HG02610 (cell line): ENCODE data around the gene CKAP2L.
A peak's percentile ranks its signal among the peaks of the same experiment; 100 is the strongest.

Experiments used
- ATAC-seq: cut with Tn5 transposase; IDR thresholded peaks from one replicate; pipeline ENCODE4 v1.9.1; 2021; ENCODE audit warnings: mild to moderate bottlenecking, moderate library complexity; ENCODE audit not compliant: unreplicated experiment

The CKAP2L gene

DNA sequence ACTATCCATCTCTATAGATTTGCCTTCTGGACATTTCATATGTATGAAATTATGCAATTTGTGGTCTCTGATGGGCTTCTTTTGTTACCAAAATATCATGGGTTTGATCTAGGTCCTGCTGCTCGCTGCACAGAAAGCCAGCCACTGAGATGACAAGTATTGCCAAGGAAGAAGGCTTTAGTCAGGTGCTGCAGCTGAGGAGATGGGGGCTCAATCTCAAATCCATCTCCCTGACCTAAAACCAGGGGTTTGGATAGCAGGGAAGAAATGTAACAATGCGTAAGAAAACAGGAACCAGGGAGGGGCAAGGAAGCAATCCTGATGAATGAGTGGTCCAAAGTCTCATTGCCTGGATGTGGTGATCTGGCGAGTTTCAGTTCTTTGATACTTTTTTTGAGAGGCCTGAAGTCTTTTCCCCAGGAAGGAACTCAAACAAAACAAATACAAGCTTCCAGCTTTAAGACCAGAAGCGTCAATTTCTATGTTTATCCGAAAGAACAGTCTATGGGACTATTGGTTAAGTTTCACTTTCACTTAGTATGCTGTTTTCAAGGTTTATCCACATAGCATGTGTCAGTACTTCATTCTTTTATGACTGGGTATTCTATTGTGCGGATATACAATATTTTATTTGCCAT lies 3.4 kb upstream of the CKAP2L start:
- ATAC-seq: no peak

DNA sequence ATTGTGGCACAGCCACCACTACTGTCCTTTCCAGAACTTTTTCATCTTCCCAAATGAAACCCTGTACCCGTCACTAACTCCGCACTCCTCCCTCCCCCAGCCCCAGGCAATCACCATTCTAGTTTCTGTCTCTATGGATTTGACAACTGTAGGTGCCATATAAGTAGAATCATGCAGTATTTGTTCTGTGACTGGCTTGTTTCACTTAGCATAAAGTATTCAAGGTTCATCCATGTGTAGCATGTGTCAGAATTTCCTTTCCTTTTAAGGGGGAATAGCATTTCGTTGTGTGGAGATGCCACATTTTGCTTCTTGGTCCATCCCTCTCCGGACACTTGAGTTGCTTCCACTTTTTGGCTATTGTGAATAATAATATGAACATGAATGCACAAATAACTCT lies 842 bp upstream of the CKAP2L start:
- ATAC-seq: no peak

DNA sequence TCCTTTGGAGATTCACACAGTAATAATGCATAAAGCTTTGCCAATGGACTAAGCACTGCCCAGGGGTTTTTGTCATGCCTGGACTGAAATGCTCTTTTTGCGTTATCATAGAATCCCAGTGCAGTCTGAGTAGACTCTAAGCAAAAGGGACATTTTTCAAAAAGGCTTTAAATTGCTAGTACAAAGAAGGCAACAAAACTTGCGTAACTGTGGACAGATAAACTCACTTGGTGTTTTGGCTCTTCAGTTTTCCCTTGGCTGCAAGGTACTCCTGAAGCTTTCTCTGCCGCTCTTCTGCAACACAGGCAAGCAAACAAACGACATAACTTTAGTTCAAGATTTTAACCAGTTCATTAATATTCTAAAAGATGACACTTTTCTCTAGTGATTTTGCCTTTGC lies 2.1 kb downstream of the CKAP2L start:
- ATAC-seq: no peak

DNA sequence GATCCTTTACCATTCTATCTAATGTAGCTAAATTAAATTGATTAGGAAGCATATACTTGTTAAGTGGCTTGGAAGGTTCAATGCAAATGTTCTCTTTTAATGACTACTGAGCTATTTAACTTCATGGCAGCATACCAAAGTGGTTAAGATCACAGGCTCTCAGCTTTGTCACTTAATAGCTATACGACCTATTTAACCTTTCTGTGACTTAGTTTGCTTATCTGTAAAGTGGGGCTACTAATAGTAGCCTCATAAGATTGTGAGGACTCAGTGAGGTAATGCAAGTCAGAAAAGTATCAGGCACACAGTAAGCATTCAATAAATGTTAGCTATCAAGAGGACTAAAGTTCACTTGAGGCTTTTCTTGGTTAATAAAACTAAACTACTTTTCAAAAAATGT lies 4.3 kb downstream of the CKAP2L start:
- no peak for ATAC-seq

DNA sequence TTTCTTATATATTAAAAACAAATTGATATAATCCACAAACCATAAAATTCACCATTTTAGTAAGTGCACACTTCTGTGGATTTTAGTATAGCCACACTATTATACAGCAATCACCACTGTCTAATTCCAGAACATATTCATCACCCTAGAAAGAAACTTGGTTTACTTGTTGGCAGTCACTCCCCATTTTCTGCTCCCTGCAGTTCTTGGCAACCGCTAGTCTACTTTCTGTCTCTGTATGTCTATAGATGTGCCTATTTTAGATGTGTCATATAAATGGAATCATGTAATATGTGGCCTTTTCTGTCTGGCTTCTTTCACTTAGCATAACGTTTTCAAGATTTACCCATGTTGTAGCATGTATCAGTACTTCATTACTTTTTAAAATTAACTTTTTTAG lies 5.7 kb downstream of the CKAP2L start:
- ATAC-seq: no peak

DNA sequence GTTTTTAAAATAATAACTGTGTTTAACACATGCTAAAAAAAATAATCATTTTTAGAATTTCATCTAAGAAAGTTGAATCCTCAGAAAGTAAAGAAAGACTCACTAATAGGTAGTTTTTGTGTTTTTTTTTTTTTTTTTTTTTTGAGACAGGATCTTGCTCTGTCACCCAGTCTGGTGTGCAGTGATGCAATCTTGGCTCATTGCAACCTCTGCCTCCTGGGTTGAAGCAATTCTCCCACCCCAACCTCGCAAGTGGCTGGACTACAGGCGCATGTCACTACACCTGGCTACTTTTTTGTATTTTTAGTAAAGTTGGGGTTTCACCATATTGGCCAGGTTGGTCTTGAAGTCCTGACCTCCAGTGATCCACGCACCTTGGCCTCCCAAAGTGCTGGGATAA lies 7.1 kb downstream of the CKAP2L start:
- no peak for ATAC-seq

DNA sequence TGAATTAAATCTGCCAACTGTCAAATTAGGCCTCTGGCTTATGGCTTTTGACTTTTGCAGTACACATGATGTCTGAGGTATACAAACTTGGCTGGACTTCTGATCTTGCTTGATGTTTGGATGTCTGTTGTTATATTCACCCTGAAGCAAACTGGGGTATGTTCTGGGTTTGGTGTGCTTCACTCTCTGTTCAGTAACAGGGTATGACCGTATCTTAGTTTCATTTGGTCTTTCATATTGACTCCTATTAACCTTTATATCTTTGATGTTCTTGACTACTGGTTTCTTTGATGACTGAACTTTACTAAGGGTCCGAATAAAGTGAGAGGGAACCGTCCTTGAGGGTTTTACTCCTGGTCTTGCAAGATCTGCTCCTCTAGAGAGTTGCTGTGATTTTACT lies 8.2 kb downstream of the CKAP2L start:
- ATAC-seq: no peak

DNA sequence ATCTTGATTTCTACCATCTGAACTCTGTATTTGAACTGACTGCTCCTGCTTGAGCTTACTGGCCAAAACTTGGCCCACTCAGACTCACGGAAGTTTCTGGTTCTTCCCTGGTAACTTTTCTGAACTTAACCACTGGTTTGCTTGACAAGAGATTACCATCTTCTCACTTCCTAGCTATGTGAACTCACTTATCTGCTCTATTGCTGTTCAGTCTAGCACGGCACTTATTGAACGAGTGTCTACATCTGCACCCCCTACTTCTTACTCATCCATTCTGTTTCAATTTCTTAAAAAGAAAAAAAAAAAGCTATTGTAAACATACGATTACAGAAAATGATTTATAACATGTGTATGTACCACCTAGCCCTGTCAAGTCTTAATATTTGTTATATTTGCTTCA lies 9.0 kb downstream of the CKAP2L start:
- no peak for ATAC-seq

DNA sequence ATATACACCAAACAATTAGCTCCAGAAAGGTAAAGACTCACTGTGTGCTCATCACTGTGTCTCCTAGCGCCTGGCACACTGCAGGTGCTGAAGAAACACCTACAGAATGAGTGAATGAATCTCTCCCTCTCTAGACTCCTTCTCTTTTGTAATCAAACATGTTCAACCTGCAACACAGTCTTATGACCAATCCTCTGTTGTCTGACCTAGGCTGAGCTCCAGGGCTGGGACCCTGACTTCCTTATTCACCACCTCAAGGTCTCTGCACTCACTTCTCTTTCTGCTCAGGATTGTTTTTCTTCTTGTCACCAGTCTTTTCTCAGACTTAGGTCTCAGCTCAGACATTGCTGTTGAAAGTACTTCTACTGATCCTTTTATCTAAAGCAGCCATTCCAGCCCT lies 9.8 kb downstream of the CKAP2L start:
- no peak for ATAC-seq

DNA sequence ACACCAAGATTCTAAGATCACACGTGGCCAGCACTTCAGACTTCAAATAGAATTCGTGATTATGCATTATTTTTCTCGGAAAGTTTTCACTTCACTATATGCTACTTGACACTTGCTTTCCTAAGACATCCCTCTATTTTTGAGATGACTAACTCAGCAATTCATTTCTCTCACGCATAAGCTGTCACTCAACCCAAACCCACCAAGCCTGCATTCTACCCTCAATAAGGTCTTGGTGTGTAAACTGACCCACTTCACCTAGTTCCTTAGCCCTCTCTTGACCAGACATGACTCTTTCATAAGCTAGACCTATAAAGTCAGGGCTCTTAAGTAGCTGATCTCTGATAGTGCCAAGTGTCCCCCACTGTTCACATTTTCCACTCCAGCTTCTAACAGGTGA lies 11.7 kb downstream of the CKAP2L start:
- no peak for ATAC-seq

DNA sequence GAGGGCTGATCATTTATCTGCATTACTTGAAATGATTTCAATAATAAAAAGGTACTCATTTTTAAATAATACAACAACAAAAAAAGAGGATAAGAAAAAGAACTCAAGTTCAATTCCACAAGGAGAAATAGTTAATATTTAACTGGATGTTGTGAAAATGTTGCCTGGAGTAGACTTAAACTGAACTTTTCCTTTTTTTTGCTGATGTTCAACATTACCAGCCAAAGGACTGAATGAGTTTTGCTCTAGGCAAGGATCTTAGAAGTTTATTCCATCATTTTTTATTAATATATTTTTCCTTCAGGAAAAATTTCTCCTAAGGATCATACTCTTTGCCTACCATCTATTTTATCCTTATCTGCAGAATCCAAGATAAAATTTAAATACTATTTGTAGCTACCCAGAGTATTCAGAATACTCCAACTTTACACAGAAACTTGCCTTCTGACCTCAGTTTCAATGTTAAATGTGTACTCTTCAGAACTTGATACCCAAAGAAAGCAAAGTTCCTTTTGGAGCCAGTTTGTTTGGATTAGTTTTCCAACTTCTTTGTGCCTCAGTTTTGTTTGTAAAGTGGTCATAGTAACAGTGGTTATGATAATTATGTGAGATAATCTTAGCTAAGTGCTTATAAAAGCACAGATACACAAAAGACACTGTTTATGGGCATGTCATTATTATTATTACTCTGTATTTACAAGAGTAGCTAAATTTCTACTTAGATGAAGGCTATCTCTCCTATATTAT lies 12.8 kb downstream of the CKAP2L start:
- no peak for ATAC-seq

DNA sequence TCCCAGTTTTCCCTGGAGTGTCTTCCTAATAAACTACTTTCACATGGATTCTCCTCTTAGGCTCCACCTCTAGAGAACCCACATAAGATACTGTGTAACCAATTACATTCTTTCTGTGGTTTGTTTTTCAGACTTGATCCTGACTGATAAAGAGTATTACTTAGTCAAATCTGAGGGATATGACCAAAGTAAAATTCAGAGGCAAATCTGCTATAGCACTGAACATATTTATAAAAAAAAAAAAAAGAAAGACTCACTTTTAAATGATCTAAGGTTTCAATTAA lies 13.9 kb downstream of the CKAP2L start:
- ATAC-seq: no peak

DNA sequence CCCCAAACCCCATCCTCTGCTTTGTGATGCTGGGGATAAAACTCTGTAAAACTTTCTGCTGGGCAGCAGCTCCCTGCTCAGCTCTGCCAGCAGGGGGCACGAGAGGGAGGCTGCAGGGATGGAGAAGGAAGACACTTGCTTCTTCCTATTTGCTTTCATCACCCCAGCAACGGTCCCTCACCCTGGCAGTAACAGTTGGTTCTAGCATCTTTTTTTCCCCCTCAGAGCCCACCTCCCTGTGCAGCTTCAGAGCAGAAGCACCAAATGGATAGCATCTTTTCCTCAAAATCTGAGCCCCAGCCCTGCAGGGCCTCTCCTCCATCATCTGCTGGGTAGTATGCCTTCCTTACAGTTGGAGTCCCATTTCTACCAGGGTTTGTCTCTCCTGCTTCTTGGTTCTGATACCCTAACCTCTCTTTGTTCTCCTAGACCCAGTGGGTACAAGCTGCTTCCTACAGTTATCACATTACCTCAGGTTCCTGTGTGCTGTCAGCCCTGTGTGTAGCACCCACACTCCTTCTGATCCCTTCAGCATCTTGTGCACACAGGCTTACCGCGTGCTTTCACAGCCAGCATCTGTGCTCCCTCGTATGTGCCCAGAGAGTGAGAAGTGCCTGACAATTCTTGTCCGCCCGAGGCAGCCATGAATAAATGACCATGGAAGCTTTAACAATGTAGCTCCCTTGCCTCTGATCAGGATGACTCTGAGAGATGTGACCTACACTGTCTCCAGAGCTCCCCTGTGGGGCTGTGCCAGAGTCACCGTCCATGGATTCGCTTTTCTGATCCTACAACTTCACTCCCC lies 14.5 kb downstream of the CKAP2L start:
- ATAC-seq: peak; percentile 65

DNA sequence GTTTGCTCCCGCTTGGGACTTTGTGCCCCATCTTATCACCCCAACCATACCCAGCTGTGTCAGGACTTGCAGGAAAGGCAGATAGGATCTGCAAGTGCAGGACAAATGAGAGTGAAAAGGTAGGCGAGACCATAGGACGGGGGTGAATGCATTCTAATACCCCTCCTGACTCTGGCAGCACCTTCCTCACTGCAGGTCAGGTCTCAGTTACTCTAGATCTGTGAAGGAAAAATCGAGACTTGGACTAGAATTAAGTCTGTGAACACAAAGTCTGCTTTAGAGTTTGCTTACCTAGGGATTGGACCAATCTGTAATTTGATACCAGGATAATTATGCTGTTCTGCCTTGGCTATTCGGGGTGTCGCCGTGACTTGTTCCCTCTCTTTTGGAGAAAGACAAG lies 23.9 kb downstream of the CKAP2L start:
- no peak for ATAC-seq

DNA sequence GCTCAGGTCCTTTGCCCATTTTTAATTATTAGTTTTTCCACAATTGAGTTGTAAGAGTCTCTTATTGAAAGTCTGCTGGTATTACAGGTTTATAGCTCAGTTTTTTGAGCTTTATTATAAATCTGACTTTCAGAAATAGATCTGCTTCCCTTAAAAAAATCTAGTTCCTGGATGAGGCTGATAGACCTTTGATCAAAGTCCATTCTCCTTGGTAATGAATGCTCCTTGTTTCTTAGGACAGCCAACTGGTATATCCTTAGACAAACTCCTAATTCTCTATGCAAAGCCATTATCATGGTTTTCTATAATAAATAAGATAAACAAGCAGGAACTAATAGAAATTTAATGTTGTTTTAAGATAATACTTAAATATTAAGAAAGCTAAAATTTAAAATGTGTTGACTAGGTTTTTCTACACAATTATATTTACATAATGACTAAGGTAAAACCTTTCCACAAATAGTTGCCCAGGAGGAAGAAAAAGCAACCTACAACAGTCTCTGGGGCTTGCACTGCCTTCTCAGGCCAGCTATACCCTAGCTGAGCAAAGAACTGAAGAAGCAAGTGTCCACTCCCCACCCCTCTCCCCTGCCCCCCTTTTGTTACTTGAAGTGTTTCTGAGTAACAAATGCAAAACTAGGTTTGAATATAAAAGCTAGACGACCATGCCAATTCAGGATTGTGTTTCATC lies 26.7 kb downstream of the CKAP2L start:
- no peak for ATAC-seq

DNA sequence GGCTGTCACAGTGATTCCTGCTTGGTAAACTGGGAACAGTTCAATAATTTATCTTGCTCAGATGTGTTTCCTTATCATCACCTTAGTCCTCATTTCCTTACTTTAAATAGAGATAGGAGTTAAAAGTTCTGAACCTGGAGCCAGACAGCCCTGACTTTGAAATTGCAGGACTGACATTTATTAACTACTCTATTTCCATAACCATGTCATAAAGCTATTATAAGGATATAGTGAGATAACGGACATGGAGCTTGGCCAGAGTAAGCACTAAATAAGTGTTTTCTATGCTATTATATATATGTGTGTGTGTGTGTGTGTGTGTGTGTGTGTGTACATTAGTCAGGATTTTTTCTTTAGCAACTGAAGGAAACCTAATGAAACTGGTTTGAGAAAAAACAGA lies 30.5 kb downstream of the CKAP2L start:
- no peak for ATAC-seq

DNA sequence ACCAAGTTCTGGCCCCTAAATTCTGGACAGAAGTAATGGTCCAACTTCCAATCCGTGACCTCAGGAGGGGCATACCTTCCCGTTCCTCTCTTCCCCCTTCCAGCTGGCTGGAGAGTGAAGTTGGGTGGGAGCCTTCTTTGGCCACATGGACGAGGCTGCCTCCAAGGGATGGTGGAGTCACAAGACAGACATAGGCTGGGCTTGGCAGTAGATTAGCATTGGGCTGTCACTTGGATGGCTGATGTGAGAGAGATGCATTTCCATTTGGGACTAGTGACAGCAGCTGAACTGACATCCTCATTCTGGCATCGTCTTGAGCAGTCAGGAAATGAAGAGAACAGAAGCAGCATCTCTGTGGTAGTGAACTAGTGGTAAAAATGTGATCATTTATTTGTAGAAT lies 31.0 kb downstream of the CKAP2L start:
- no peak for ATAC-seq

DNA sequence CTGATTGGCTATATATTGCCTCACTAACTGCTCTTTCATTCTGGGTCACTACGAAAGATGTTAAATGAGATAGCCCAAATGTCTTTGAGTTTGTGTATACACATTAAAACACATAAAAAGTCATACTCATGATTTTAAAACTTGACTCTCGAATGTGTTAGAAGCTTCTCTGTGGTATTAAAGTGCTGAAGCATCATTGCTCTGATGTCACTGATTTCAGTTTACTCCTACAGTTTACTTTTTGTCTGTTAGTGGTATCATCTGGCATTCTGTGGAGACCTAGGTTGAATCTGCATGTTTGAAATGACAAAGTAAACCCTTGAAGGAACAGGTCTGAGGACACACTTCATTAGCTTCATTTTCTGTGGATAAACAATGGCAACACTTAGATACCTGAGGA lies 32.9 kb downstream of the CKAP2L start:
- ATAC-seq: no peak

DNA sequence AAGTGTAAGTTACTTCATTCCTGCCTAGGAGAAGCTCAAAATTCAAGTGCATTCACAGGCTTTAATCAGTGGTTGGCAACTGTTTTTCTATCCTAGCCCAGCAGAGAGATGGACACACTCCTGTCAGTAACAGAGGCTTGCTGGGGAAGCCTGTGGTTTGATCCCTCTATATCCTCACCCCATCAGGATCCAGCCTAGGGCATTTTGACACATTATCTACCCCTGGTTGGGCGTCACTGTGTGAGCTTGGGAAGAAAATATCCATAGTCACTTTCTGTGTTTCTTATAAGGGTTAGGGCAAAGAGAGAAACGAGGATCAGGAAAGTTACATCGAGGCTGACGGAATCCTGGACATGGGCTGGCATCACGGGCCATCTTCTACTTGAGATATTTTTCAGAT lies 33.6 kb downstream of the CKAP2L start:
- ATAC-seq: no peak

DNA sequence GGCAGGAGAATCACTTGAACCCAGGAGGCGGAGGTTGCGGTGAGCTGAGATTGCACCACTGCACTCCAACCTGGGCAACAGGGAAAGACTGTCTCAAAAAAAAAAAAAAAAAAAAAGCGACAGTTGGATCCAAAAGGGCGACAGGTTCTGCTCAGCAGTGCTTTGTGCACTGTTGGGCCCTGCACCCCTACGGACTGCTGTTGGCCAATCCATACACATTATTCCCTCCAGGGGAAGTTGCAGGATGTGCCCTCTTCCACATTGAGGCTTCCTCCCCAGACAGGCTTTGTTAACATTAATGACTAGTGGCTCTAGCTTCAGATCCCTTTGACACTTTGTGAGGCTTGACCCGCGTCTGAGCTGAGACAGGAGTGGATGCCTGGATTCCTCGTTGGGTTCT lies 34.2 kb downstream of the CKAP2L start:
- no peak for ATAC-seq

DNA sequence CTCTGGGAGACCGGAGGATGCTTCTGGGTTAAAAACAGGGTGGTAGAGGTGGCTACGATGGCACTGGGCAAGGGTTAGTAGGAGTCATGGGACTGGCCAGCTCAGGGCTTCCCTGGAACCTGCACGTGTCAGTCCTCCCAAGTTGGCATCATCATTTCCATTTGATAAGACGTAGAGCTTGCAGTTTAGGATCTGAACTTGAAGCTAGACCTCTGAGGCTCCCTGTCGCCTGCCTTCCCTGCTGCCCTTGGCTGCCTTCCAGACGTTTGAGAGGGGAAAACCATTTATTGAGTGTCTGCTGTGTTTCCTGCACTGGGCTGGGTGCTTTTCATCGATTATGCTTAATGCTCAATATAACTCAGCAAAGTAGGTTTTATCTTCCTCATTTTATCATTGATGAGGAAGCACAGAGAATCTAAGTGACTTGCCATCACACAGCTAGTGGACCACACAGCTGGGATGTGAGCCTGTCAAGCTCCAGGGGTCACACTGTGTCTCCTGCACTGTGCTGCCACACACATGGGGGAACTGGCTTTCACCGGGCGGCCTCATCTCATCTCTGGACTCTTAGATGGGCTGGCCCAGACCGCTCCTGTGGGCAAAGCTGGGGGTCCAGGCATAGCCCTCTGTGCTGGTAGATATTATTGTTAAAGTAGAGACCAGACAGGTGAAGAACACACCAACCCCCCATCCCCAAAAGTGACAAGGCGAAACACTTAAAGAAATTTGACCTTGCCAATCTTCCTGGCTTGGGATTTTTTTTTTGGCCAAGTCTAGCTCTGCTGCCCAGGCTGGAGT lies 35.8 kb downstream of the CKAP2L start:
- no peak for ATAC-seq
